Measurements from ENCODE around the gene ENTPD1.
"Not testable (repeated sequence)": the region's sequence is repeated elsewhere in the genome, so short reads cannot be mapped to it uniquely, and the experiment has no call there.

ENTPD1 gene

DNA sequence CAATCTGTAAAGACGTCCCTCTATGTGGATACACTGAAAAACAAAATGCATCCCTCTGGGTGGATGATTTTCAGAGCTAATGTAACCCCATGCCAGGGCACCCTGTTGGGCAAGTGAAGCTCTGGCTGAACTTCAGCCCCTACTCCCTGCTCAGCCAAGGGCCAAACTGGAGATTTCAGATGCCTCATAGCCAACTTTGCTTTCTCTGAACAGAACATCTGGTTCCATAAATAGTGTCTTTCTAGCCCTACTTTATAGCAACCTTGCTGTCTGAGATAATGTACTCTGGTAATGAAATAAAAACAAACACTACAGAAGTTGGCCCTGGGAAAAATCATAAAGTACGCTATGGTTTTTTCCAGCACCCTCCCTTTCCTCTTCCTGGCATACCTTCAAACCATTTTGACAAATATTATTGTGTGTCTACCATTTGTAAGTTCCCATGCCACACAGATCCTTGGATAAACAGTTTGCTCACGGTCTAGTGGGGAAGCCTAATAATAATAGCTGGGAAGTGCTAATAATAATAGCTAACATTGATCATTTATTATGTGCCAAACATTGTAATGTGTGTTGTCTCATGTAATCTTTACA lies 3.4 kb downstream of the ENTPD1 start:
- TF ChIP-seq, protein P1, sequence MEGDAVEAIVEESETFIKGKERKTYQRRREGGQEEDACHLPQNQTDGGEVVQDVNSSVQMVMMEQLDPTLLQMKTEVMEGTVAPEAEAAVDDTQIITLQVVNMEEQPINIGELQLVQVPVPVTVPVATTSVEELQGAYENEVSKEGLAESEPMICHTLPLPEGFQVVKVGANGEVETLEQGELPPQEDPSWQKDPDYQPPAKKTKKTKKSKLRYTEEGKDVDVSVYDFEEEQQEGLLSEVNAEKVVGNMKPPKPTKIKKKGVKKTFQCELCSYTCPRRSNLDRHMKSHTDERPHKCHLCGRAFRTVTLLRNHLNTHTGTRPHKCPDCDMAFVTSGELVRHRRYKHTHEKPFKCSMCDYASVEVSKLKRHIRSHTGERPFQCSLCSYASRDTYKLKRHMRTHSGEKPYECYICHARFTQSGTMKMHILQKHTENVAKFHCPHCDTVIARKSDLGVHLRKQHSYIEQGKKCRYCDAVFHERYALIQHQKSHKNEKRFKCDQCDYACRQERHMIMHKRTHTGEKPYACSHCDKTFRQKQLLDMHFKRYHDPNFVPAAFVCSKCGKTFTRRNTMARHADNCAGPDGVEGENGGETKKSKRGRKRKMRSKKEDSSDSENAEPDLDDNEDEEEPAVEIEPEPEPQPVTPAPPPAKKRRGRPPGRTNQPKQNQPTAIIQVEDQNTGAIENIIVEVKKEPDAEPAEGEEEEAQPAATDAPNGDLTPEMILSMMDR (IDR thresholded peaks at IDR 0.05): no peak
- TF ChIP-seq ZFX (IDR thresholded peaks at IDR 0.05; ENCODE audit: borderline replicate concordance): no peak
- no peak overlapping the region for H3K27ac ChIP-seq

DNA sequence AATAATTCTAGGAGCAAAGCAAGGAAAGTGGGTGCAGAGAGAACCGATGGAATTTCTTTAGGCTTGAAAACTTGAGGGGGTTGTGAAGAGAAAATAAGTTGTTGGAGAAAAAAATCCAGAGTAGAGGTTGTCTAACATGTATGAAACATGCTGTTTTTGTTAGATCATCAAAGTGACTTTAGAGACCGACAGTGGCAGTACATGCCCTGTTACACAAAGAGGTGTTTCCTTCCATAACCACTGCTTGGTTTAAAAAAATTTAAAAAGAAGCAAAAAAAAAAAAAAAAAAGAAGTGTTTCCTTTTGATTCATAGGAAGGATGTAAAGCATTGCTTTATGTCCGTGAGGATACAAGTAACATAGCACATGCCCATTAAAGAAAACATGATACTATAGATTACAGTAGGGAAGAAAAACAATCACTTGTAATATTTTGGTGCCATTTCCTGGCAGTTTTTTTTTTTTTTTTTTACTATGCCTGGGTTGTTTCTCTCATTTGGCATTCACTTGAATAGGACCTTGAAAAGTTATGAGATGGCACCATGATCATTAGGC lies 6.1 kb downstream of the ENTPD1 start:
- TF ChIP-seq ZFX (IDR thresholded peaks at IDR 0.05; ENCODE audit: borderline replicate concordance): no peak
- TF ChIP-seq, protein P1 (IDR thresholded peaks at IDR 0.05): no peak
- no peak overlapping the region for H3K27ac ChIP-seq

DNA sequence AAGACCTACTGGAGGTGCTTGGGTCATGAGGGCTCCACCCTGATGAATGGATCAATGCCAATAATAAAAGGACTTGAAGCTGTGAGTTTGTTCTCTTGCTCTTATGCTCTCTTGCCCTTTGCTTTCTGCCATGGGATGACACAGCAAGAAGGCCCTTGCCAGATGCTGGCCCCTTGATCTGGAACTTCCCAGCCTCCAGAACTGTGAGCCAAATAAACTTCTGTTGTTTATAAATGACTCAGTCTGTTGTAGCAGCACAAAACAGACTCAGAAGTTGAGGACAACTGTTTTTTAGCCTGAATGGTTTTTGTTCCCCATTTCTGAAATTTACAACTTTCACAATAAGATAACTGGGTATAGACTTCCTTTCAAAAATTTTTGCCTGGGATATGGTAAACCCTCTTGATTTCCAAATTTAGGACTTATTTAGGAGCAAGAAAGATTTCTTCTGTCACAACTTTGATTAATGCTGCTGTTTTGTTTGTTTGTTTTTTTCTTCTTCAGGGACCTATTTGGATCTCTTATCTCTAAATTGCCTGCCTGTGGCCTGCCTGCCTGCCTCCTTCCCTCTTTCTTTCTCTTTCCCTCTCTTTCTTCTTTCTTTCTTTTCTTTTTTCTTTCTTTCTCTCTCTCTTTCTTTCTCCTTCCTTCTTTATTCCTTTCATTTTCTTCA lies 12.1 kb downstream of the ENTPD1 start:
- no peak overlapping the region for H3K27ac ChIP-seq
- no peak for TF ChIP-seq ZFX (IDR thresholded peaks at IDR 0.05; ENCODE audit: borderline replicate concordance)
- TF ChIP-seq, protein P1 (IDR thresholded peaks at IDR 0.05): no peak

DNA sequence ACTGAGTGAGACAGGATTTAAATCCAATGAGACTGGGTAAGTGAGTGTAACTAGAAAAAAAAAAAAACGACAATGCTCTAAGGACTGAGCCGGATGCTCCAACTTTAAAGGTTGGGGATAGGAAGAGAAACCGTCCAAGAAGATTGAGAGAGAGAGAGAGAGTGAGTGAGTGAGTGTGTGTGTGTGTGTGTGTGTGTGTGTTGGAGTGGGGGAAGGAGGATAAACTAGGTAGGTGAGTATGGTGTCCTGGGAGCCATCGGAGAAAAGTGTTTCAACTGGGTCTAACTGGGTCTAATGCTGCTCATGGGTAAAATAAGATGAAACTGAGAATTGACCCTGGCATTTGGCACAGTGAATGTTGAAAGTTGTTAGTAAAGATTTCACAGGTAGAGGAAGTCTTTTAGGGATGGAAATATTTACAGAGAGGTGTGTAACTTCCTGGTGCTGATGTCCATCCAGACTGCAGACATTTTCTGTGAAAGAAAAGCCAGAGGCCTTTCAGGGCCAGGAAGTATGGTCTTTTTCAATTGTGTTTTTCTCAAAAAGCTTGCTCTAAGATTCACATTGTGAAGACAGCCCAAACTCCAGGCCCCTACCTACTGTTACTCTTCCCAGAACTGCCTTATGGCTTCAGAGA lies 14.2 kb downstream of the ENTPD1 start:
- no peak overlapping the region for H3K27ac ChIP-seq
- TF ChIP-seq ZFX (IDR thresholded peaks at IDR 0.05; ENCODE audit: borderline replicate concordance): no peak
- TF ChIP-seq, protein P1 (IDR thresholded peaks at IDR 0.05): no peak

DNA sequence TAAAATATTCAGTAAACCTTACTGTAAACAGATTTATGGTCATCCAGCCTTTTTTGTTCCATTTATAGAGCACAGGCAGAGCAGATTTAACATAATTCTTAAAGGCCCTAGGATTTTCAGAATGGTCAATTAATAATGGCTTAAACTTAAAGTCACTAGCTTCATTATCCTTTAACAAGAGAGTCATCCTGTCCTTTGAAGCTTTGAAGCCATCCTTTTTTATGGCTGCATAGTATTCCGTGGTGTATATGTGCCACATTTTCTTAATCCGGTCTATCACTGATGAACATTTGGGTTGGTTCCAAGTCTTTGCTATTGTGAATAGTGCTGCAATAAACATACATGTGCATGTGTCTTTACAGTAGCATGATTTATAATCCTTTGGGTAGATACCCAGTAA lies 17.5 kb downstream of the ENTPD1 start:
- not testable (repeated sequence) for H3K27ac ChIP-seq

DNA sequence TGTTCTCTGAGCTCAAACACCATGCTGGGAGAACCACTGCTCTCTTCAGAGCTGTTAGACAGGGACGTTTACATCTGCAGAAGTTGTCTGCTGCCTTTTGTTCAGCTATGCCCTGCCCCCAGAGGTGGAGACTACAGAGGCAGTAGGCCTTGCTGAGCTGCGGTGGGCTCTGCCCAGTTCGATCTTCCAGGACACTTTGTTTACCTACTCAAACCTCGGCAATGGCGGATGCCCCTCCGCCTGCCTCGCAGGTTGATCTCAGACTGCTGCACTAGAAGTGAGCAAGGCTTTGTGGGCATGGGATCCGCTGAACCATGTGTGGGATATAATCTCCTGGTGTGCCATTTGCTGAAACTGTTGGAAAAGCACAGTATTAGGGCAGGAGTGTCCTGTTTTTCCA lies 21.7 kb downstream of the ENTPD1 start:
- H3K27ac ChIP-seq: not testable (repeated sequence)

DNA sequence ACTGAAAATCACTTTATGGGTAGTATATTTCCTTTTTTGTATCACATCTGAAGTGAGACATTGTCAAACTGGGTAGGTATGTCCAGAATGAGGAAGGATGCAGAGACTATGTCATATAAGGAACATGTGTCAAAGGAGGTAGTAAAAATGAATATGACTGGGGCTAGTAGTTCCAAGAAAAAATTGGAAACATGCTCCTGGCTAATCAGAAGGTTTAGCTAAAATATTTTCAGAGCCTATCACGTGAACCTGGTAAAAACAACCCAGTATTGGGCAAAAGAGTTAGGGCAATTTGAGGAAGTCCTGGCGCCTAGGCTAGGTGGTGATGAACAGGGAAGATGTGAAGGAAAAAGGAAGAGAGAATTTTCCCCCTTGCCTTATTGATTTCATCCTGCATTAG lies 26.4 kb downstream of the ENTPD1 start:
- no peak overlapping the region for H3K27ac ChIP-seq
- TF ChIP-seq, protein P1 (IDR thresholded peaks at IDR 0.05): no peak
- no peak for TF ChIP-seq ZFX (IDR thresholded peaks at IDR 0.05; ENCODE audit: borderline replicate concordance)

DNA sequence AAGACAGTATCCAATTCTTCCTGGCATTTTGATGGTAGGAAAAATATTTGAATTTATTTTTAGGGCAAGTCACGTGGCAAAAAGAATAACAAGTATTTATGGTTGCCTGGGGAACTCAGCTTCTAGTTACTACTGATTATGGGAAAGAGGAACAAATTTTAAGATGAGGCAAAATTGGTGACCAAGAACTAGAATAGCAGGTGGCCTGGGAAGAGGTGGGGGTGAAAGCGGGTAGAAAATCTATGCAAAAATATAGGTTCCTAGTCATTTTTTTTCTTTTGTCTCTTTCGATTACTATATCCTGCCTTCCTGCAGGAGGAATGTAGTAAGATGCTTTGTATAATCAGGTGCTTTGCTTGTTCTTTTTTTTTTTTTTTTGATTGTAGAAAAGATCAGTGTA lies 27.8 kb downstream of the ENTPD1 start:
- TF ChIP-seq, protein P1 (IDR thresholded peaks at IDR 0.05): no peak
- TF ChIP-seq ZFX (IDR thresholded peaks at IDR 0.05; ENCODE audit: borderline replicate concordance): no peak
- H3K27ac ChIP-seq: no peak overlapping the region
